ENCODE data around the gene CCDC71. TPM values are rescaled to one million over a fixed set of nuclear protein-coding genes. Genes with fewer than 3 reads are reported as not detected.

CCDC71 gene
- total RNA-seq, 4 donors from 2014 or later = 12.4 to 39.3 (median 37.5) TPM

GRCh38 chr3:49119036-49119435 is 47.1 kb downstream of the CCDC71 start:
- H3K9me3 ChIP-seq = no peaks in the 10 kb centered on the region
- peak overlapping the region in 1 of 4 donors; percentile 97 for H3K4me3 ChIP-seq
- no peaks in the 10 kb centered on the region for H3K27me3 ChIP-seq
- DNase-seq = no peak
- peaks cover 0 to 68% (median 0%) of the 10 kb centered on the region in 3 donors for H3K36me3 ChIP-seq
- peaks cover 4 to 14% (median 8%) of the 10 kb centered on the region in 4 donors for H3K4me1 ChIP-seq
- TF ChIP-seq POLR2A (IDR thresholded peaks at IDR 0.05) (no peak), CTCF (IDR thresholded peaks at IDR 0.05) (no peak)
- H3K27ac ChIP-seq = peak overlapping the region in 2 of 4 donors; percentile 92 to 97

Other genes starting within 250 kb of the CCDC71 start
- gene ARIH2, start 247.5 kb downstream of the CCDC71 start, total RNA-seq = 100 to 1,000 TPM in 3 of 4 donors, 10 to 100 TPM in 1; 59.7 to 184 (median 111) TPM
- 10 to 100 TPM; 47.0 to 95.9 (median 78.0) TPM for gene P4HTM, start 176.1 kb downstream of the CCDC71 start, total RNA-seq
- 100 to 1,000 TPM in 3 of 4 donors, 10 to 100 TPM in 1; 96.7 to 233 (median 179) TPM for gene WDR6, start 158.9 kb downstream of the CCDC71 start, total RNA-seq
- gene DALRD3, start 147.8 kb downstream of the CCDC71 start, total RNA-seq = 10 to 100 TPM; 31.4 to 49.5 (median 33.1) TPM
- 100 to 1,000 TPM in 2 of 4 donors, 10 to 100 TPM in 2; 64.7 to 164 (median 106) TPM for gene NDUFAF3, start 144.2 kb downstream of the CCDC71 start, total RNA-seq
- gene IMPDH2, start 136.9 kb downstream of the CCDC71 start, total RNA-seq = 100 to 1,000 TPM in 1 of 4 donors, 10 to 100 TPM in 3; 58.8 to 149 (median 68.5) TPM
- 100 to 1,000 TPM in 2 of 4 donors, 10 to 100 TPM in 2; 61.1 to 132 (median 99.7) TPM for gene QRICH1, start 72.3 kb downstream of the CCDC71 start, total RNA-seq
- 100 to 1,000 TPM; 295 to 361 (median 342) TPM for gene QARS1, start 61.6 kb downstream of the CCDC71 start, total RNA-seq
- gene USP19, start 45.5 kb downstream of the CCDC71 start, total RNA-seq = 10 to 100 TPM; 42.9 to 96.0 (median 61.8) TPM
- 100 to 1,000 TPM; 293 to 476 (median 348) TPM for gene LAMB2, start 33.3 kb downstream of the CCDC71 start, total RNA-seq
- 10 to 100 TPM in 1 of 4 donors, 1 to 10 TPM in 3; 3.9 to 13.7 (median 9.5) TPM for gene KLHDC8B, start 5.3 kb upstream of the CCDC71 start, total RNA-seq
- gene C3orf62, start 110.9 kb upstream of the CCDC71 start, total RNA-seq = 10 to 100 TPM in 1 of 4 donors, 1 to 10 TPM in 3; 4.4 to 24.8 (median 5.3) TPM
- 100 to 1,000 TPM in 1 of 4 donors, 10 to 100 TPM in 3; 26.3 to 106 (median 47.5) TPM for gene USP4, start 173.7 kb upstream of the CCDC71 start, total RNA-seq
- 100 to 1,000 TPM; 104 to 161 (median 130) TPM for gene GPX1, start 192.0 kb upstream of the CCDC71 start, total RNA-seq
- 100 to 1,000 TPM; 223 to 294 (median 274) TPM for gene RHOA, start 245.6 kb upstream of the CCDC71 start, total RNA-seq
- 10 to 100 TPM; 12.4 to 56.4 (median 40.9) TPM for gene TCTA, start 246.1 kb upstream of the CCDC71 start, total RNA-seq

Data from Peyer's patch (tissue), 4 donors.